ENCODE data around the gene POLR2M. TPM values are rescaled to one million over a fixed set of nuclear protein-coding genes. Genes with fewer than 3 reads are reported as not detected.

POLR2M gene
- total RNA-seq, 4 donors from 2014 or later, result 25.5 to 430 (median 34.7) TPM

- intact Hi-C loops (cut with DNase I; ENCODE audit: low total_unique reads), result no loop called here
- WGBS, 2 donors, result 53 to 54% methylated on average over 12 of the region's 12 CpGs
Observed at GRCh38 chr15:57732526-57733331, 26.2 kb downstream of the POLR2M start.

GRCh38 chr15:57734860-57735259 lies 28.3 kb downstream of the POLR2M start:
- DNase-seq (ENCODE audit: low spot score in 2 of 2), result no peak
- intact Hi-C loops (cut with DNase I; ENCODE audit: low total_unique reads), result no loop called here
- WGBS, 2 donors, result 62 to 67% methylated on average over 2 of the region's 2 CpGs
- TF ChIP-seq CTCF (IDR thresholded peaks at IDR 0.05) (no peak), POLR2A (IDR thresholded peaks at IDR 0.05) (no peak)
- no peak overlapping the region for H3K4me3 ChIP-seq (ENCODE audit: low read depth, poor library complexity, severe bottlenecking)

More at GRCh38 chr15:57732526-57733331, 26.2 kb downstream of the POLR2M start:
- DNase-seq (ENCODE audit: low spot score in 2 of 2), result no peak
- TF ChIP-seq CTCF (IDR thresholded peaks at IDR 0.05) (peak in 1 of 3 donors; percentile 22), POLR2A (IDR thresholded peaks at IDR 0.05) (no peak)
- H3K4me3 ChIP-seq (ENCODE audit: low read depth, poor library complexity, severe bottlenecking), result no peak overlapping the region

GRCh38 chr15:57735431-57735830 lies 28.9 kb downstream of the POLR2M start:
- 72 to 83% methylated on average over 8 of the region's 8 CpGs for WGBS, 2 donors
- no peak for DNase-seq (ENCODE audit: low spot score in 2 of 2)
- no peak for TF ChIP-seq POLR2A (IDR thresholded peaks at IDR 0.05)
- no peak for TF ChIP-seq CTCF (IDR thresholded peaks at IDR 0.05)
- intact Hi-C loops (cut with DNase I; ENCODE audit: low total_unique reads), result no loop called here
- no peak overlapping the region for H3K4me3 ChIP-seq (ENCODE audit: low read depth, poor library complexity, severe bottlenecking)

- WGBS, 2 donors, result 88 to 96% methylated on average over 4 of the region's 4 CpGs
- H3K4me3 ChIP-seq (ENCODE audit: low read depth, poor library complexity, severe bottlenecking), result no peak overlapping the region
- no peak for DNase-seq (ENCODE audit: low spot score in 2 of 2)
- TF ChIP-seq POLR2A (IDR thresholded peaks at IDR 0.05) (no peak), CTCF (IDR thresholded peaks at IDR 0.05) (no peak)
- intact Hi-C loops (cut with DNase I; ENCODE audit: low total_unique reads), result no loop called here
Observed at GRCh38 chr15:57735891-57736290, 29.4 kb downstream of the POLR2M start.

GRCh38 chr15:57736591-57736990 lies 30.1 kb downstream of the POLR2M start:
- no peak overlapping the region for H3K4me3 ChIP-seq (ENCODE audit: low read depth, poor library complexity, severe bottlenecking)
- WGBS, 2 donors, result 91 to 94% methylated on average over 2 of the region's 2 CpGs
- DNase-seq (ENCODE audit: low spot score in 2 of 2), result no peak
- no peak for TF ChIP-seq CTCF (IDR thresholded peaks at IDR 0.05)
- TF ChIP-seq POLR2A (IDR thresholded peaks at IDR 0.05), result no peak
- intact Hi-C loops (cut with DNase I; ENCODE audit: low total_unique reads), result no loop called here
